GM19023 (cell line): ENCODE results near the gene ALDH1L1.

Source experiments
- ATAC-seq: cut with Tn5 transposase; IDR thresholded peaks from one replicate; pipeline ENCODE4 v1.9.1; 2021; ENCODE audit warnings: mild to moderate bottlenecking, moderate library complexity; ENCODE audit not compliant: unreplicated experiment

The ALDH1L1 gene

GRCh38 chr3:126180477-126181397 is at the start of gene ALDH1L1:
Gene ALDH1L1, minus strand, starts transcription at chr3:126180586. Its CDS starts 19,607 bp downstream, at chr3:126160979.
- no peak for ATAC-seq

DNA sequence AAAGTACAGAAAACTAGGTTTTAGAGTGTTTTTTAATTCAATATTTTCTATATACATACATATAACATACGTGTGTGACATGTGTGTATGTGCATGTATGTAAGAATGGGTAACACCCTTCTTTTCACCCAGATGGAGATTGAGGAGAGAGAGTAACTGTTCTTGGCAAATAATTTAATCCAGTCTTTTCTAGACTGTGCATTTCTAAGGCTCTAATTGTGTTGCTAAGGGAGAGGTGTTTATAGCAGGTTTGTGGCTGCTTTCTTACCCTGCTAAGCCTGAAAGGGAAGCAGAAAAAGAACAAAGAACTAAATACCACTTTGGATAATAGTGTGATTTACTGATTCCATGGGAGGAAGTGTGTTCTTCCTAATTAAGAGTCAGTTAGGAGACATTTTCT is 46.0 kb upstream of the ALDH1L1 start:
- no peak for ATAC-seq

- no peak for ATAC-seq
These were observed 36.0 kb upstream of the ALDH1L1 start for GRCh38 chr3:126216416-126216815.

DNA sequence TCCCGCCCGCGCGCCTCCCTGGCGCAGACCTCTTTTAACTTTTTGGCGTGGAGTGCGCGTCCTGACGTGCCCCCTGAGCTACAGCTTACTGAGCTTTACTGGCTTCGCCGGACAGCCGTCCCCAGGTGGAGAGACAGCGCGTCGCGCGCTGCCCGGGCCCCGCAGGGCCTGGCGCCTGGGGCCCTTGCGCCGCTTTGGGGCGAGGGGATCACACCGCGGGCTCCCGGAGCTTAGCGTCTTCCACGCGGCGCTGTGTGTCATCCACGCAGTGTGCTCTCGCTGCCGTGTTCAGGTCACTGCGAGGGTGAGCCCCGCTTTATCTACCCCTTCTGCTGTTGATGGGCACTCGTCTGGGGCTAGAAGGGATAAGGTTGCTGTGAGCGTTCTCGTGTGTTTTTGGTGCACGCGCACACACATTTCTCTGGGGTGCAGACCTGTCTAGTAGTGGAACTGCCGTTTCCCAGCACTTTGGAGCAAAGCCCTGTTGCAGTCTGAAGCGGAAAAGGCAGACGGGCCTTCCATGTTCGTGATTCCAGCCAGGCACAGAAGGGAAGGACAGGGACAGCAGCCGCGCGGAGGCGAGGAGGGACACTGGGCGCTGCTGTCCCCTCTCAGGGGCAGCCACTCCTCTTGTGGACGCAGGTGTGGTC is 33.1 kb upstream of the ALDH1L1 start:
- no peak for ATAC-seq

DNA sequence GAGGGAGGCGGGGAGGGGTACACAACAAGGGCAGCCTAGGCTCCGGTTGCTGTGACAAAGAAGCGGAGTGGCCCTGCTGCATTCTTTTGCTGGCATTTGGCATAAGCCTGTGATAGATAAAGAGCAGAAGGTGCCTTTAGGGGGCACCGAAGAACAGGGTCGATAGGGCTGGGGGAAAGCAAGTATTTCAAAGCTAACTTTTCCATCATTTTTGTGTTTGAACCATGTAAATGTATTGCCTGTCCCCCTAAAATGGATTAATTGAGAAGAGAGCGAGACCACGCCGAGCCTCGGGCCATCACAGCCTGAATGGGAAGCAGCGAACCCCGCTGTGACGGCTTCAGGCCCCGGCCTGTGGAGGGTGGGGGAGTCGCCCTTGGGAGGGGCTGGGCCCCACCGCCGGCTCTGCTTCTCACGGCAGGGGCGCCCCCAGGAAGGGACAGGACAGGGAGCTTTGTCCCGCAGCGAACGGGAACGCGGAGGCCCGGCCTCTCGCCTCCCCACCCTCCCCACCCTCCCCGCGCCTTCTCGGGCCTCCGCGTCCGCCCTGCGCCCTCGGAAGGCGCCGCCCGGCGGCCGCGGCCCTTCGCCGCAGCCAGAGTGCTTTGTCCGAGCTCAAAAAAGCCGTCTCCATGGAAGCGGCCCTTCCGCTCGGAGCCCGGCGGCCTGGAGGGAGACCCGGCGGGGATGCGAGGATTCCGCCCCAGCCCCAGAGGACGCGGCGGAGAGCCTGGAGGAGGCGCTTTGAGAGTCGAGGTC is 32.4 kb upstream of the ALDH1L1 start:
- no peak for ATAC-seq

DNA sequence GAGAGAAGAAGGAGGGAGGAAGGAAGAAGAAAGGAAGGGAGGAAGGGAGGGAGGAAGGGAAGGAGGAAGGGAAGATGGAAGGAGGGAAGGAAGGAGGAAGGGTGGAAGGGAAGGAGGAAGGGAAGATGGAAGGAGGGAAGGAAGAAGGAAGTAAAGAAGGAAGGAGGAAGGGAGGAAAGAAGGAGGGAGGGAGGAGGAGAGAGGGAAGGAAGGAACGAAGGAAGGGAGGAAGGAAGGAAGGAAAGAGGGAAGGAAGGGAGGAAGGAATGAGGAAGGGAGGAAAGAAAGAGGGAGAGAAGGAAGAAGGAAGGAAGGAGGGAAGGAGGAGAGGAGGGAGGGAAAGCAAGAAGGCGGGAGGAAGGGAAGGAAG is 31.8 kb upstream of the ALDH1L1 start:
- no peak for ATAC-seq

- ATAC-seq: no peak
These were observed 31.2 kb upstream of the ALDH1L1 start for GRCh38 chr3:126211569-126211968.

GRCh38 chr3:126210606-126211005 is 30.2 kb upstream of the ALDH1L1 start:
- no peak for ATAC-seq

- no peak for ATAC-seq
These were observed 29.4 kb upstream of the ALDH1L1 start for GRCh38 chr3:126209741-126210140.

DNA sequence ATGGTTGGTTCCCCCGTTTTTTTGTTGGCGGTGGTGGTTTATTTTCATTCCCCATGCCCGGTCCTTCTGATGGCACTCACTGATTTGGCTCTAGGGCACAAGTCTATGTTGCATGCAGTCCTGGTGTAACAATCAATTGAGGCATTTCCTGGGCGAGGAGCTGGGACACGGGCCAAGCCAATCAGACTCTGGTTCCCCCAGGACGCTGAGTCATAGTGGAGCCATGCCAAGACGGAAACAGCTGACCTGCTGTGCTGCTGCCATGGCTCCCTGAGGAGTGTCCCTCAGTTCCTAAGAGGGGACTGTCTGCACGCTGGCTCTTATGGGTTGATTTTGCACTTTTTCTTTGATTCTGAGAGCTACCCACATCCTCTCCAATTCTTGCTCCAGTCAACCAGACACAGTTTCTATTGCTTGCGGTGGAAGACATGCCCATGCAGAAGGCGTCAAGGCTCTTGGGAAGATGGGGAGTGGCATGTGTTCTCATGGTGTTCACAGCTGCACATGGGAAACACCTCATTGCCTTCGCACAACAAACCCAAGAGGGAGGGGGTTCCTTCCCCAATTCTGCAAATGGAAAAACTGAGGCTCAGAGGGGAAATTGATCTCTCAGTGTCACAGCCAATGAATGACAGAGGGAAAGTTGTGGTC is 28.3 kb upstream of the ALDH1L1 start:
- no peak for ATAC-seq

GRCh38 chr3:126208182-126208581 is 27.8 kb upstream of the ALDH1L1 start:
- ATAC-seq: no peak

DNA sequence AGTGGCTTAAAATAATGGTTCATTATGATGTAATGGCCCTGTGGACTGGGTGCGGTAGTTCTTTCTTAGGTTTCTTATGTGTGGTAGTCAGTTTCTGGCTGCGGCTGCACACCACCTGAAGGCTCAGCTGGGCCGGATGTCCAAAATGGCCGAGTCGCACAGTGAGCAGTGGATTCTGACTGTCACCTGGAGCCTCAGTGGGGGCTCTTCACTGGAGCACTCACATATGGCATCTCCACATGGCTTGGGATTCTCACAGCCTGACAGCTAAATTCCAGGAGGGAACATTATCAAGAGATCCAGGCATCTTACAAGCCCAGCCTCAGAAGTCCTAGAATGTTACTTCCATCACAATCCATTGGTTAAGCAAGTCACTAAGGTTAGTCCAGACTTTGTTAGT is 26.8 kb upstream of the ALDH1L1 start:
- no peak for ATAC-seq

GRCh38 chr3:126205717-126206655 is 25.6 kb upstream of the ALDH1L1 start:
- ATAC-seq: no peak

GRCh38 chr3:126202680-126203079 is 22.3 kb upstream of the ALDH1L1 start:
- ATAC-seq: no peak

- ATAC-seq: no peak
These were observed 21.9 kb upstream of the ALDH1L1 start for GRCh38 chr3:126202276-126202675.

DNA sequence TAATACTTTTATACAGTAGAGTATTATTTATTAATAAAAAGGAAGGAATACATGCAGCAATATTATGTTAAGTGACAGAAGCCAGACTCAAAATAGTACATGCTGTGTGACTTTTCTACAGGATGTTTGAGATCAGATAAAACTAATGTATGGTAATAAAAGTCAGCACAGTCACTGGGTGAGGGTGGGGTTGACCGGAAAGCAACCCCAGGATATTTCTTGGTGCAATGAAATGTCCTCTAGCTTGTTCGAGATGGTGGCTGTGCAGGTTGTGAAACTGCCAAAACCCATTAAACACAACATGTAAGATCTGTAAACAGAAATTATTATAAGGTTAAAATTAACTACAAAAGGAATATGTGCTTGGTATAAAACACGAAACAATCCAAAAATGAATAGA is 20.8 kb upstream of the ALDH1L1 start:
- ATAC-seq: no peak

DNA sequence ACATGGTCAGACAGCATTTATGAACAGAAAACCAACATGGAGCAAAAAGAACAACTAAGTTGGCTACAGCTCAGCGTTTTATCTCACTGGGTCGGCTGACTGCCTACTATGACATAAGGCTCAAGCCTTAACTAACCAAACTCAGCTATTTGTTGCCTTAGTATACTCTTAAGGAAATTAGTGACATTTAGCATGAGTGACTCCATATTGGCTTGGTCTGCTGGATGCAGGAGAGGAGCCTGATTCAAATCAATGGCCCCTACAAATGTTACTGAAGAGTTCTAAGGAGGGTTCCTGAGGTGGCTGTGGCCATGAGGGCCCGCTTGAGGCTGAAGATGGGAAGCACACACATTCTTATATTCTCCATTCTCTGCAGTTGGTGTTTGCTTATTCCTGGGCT is 20.1 kb upstream of the ALDH1L1 start:
- ATAC-seq: no peak

DNA sequence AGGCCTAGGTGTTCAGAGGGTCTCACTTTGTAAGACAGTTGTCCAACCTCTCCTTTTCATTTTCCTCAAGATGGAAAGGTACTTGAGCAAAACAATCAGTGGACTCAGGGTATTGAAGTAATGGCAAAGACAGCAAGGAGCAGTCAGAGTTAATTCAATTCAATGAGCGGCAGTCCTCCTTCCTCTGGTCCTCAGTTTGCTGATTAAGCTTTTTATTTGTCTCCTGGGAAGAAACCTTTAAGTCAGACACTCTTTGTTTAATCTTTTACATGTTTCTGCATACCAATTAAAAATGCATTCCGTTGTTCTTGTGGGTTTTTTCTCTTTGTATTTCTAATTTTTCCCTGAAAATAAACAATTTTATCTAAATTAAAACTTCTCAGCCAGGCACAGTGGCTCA is 18.9 kb upstream of the ALDH1L1 start:
- ATAC-seq: no peak

DNA sequence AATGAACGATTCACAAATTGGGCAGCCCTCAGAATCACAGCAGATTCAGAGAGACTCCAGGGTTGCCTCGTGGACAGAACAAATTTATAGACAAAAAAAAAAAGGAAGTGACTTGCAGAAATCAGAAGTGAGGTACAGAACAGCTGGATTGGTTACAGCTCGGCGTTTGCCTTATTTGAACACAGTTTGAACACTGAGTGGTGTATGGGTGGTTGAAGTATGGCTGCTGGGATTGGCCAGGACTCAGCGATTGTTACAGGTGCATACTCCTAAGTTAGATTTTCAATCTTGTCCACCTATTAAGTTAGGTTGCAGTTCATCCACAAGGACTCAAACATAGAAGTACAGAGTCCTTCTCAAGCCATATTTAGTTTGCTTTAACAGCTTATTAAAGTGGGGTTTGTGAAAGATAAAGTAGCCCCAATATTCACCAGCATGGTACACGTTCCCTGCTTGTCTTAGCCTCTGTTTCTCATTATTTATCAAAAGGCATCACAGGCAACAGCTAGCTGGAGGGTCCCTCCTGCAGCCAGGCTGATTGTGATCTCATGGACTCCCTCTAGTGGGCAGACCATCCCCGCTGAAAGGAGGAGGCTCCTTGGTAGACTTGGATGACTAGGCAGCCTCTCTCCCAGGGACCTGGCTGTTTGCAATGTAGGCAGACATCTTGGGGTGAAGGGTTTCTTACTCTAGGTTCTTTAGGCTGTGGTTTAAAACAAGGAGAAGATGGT is 17.6 kb upstream of the ALDH1L1 start:
- no peak for ATAC-seq
